Astrocyte of the cerebellum (primary cell): ENCODE data around the gene ELL.

Experiments
- DNase-seq: peaks from one replicate; pipeline ENCODE4 v3.0.0-alpha.2; 2011; ENCODE audit warnings: low read depth
- H3K4me3 ChIP-seq: 2 replicates; pipeline ENCODE4 v1.5.1; 2011; ENCODE audit warnings: mild to moderate bottlenecking, low read depth, low read length, moderate library complexity
- in situ Hi-C: cut with HindIII; loops from 2 replicates; pipeline ENCODE4 v1.10.0; 2017; ENCODE audit warnings: low sequenced_read_pairs
- TF ChIP-seq, protein P1 (sequence below): IDR thresholded peaks from 2 replicates; pipeline ENCODE4 v1.5.1; 2012; ENCODE audit warnings: low read length, low read depth, moderate library complexity, mild to moderate bottlenecking; ENCODE audit errors: missing control alignments

Gene ELL

GRCh38 chr19:18465214-18465963, 56.5 kb downstream of the ELL start:
- in situ Hi-C loops = no loop called here
- DNase-seq = no peak
- TF ChIP-seq, protein P1, sequence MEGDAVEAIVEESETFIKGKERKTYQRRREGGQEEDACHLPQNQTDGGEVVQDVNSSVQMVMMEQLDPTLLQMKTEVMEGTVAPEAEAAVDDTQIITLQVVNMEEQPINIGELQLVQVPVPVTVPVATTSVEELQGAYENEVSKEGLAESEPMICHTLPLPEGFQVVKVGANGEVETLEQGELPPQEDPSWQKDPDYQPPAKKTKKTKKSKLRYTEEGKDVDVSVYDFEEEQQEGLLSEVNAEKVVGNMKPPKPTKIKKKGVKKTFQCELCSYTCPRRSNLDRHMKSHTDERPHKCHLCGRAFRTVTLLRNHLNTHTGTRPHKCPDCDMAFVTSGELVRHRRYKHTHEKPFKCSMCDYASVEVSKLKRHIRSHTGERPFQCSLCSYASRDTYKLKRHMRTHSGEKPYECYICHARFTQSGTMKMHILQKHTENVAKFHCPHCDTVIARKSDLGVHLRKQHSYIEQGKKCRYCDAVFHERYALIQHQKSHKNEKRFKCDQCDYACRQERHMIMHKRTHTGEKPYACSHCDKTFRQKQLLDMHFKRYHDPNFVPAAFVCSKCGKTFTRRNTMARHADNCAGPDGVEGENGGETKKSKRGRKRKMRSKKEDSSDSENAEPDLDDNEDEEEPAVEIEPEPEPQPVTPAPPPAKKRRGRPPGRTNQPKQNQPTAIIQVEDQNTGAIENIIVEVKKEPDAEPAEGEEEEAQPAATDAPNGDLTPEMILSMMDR = no peak
- H3K4me3 ChIP-seq = no peak overlapping the region

GRCh38 chr19:18464646-18465045, 57.2 kb downstream of the ELL start:
- DNase-seq = peak; percentile 80
- in situ Hi-C loops = no loop called here
- no peak overlapping the region for H3K4me3 ChIP-seq
- TF ChIP-seq, protein P1 = no peak

GRCh38 chr19:18461471-18461870, 60.4 kb downstream of the ELL start:
- H3K4me3 ChIP-seq = no peak overlapping the region
- in situ Hi-C loops = no loop called here
- TF ChIP-seq, protein P1 = no peak
- no peak for DNase-seq

DNA sequence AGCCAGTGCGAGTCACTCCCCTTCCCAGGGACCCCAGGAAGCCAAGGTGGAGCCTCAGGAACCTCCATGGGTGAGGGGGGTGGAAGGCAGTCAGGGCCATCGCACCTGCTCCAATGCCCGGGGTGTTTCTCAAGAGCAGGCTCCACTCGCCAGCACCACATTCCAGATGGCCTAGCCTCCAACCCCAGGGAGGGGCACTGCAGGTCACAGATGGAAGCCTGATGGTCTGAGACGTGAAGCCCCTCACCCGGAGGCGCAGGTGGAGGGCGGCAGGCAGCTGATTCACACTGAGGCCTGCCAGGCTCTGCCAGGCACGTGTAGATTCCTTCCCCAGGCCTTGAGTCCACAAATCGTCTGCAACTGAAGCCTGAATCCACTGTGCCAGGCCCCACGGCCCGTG, 61.0 kb downstream of the ELL start:
- TF ChIP-seq, protein P1 = no peak
- DNase-seq = no peak
- in situ Hi-C loops = no loop called here
- no peak overlapping the region for H3K4me3 ChIP-seq

GRCh38 chr19:18457483-18458331, 64.2 kb downstream of the ELL start:
- TF ChIP-seq, protein P1 = no peak
- no peak for DNase-seq
- in situ Hi-C loops = no loop called here
- H3K4me3 ChIP-seq = no peak overlapping the region

GRCh38 chr19:18456974-18457373, 64.9 kb downstream of the ELL start:
- H3K4me3 ChIP-seq = no peak overlapping the region
- in situ Hi-C loops = no loop called here
- TF ChIP-seq, protein P1 = no peak
- DNase-seq = no peak
